ENCODE results near the gene HEG1.

Gene HEG1

GRCh38 chr3:125055913-125056745, at the start of gene HEG1:
Gene HEG1, minus strand, starts transcription at chr3:125055997. Its CDS starts 107 bp downstream, at chr3:125055890.
- Histone ChIP-seq H3K27ac (ENCODE audit: low read depth, low read length) (no peak within 1 kb of the TSS), H3K4me3 (ENCODE audit: insufficient read depth, low read length, poor library complexity, severe bottlenecking) (peak within 1 kb of the TSS; percentile 37), H2AFZ (ENCODE audit: low read depth, low read length, severe bottlenecking) (peak within 1 kb of the TSS; percentile 72), H3K27me3 (ENCODE audit: low read length) (no peaks in the 10 kb centered on the region), H3F3A (ENCODE audit: insufficient read depth) (no peaks in the 10 kb centered on the region), H3K79me2 (ENCODE audit: insufficient read depth, low read length) (no peaks in the 10 kb centered on the region), H3K9me3 (ENCODE audit: insufficient read depth, low read length) (no peaks in the 10 kb centered on the region), H3K9me2 (replicated peaks; ENCODE audit: insufficient read depth, low read length) (no peaks in the 10 kb centered on the region), H3K36me3 (ENCODE audit: low read length) (no peaks in the 10 kb centered on the region), H4K20me1 (ENCODE audit: low read depth, low read length) (no peaks in the 10 kb centered on the region), H3K9ac (ENCODE audit: low read length) (peak within 1 kb of the TSS; percentile 38; the same call in 1 of the 2 replicates), H3K4me2 (ENCODE audit: low read depth, low read length, poor library complexity, severe bottlenecking) (peak within 1 kb of the TSS; percentile 67)
- no peak for TF ChIP-seq EZH2phosphoT487 (conservative IDR thresholded peaks at IDR 0.05; ENCODE audit: low read length)
- no peak for TF ChIP-seq CTCF (IDR thresholded peaks at IDR 0.05; ENCODE audit: insufficient read depth, low read length, poor library complexity, severe bottlenecking)

- no peaks in the 10 kb centered on the region for H3K36me3 ChIP-seq (ENCODE audit: low read length)
- H2AFZ ChIP-seq (ENCODE audit: low read depth, low read length, severe bottlenecking), result no peak overlapping the region
- H3F3A ChIP-seq (ENCODE audit: insufficient read depth), result no peaks in the 10 kb centered on the region
- H3K27ac ChIP-seq (ENCODE audit: low read depth, low read length), result no peak overlapping the region
- no peak overlapping the region for H3K4me3 ChIP-seq (ENCODE audit: insufficient read depth, low read length, poor library complexity, severe bottlenecking)
- no peaks in the 10 kb centered on the region for H3K9me3 ChIP-seq (ENCODE audit: insufficient read depth, low read length)
- no peaks in the 10 kb centered on the region for H3K9me2 ChIP-seq (replicated peaks; ENCODE audit: insufficient read depth, low read length)
- no peaks in the 10 kb centered on the region for H3K79me2 ChIP-seq (ENCODE audit: insufficient read depth, low read length)
- H4K20me1 ChIP-seq (ENCODE audit: low read depth, low read length), result no peaks in the 10 kb centered on the region
- no peak for TF ChIP-seq EZH2phosphoT487 (conservative IDR thresholded peaks at IDR 0.05; ENCODE audit: low read length)
- TF ChIP-seq CTCF (IDR thresholded peaks at IDR 0.05; ENCODE audit: insufficient read depth, low read length, poor library complexity, severe bottlenecking), result no peak
- H3K27me3 ChIP-seq (ENCODE audit: low read length), result no peaks in the 10 kb centered on the region
- H3K4me2 ChIP-seq (ENCODE audit: low read depth, low read length, poor library complexity, severe bottlenecking), result no peak overlapping the region
- no peak overlapping the region for H3K9ac ChIP-seq (ENCODE audit: low read length)
These were observed 49.3 kb upstream of the HEG1 start for GRCh38 chr3:125105116-125105515.

- Histone ChIP-seq H3K9me3 (ENCODE audit: insufficient read depth, low read length) (no peaks in the 10 kb centered on the region), H3K9me2 (replicated peaks; ENCODE audit: insufficient read depth, low read length) (no peaks in the 10 kb centered on the region), H3K4me3 (ENCODE audit: insufficient read depth, low read length, poor library complexity, severe bottlenecking) (no peak overlapping the region), H3F3A (ENCODE audit: insufficient read depth) (no peaks in the 10 kb centered on the region), H3K27me3 (ENCODE audit: low read length) (no peaks in the 10 kb centered on the region), H3K27ac (ENCODE audit: low read depth, low read length) (no peak overlapping the region), H4K20me1 (ENCODE audit: low read depth, low read length) (no peaks in the 10 kb centered on the region), H3K4me2 (ENCODE audit: low read depth, low read length, poor library complexity, severe bottlenecking) (no peak overlapping the region), H3K36me3 (ENCODE audit: low read length) (no peaks in the 10 kb centered on the region), H2AFZ (ENCODE audit: low read depth, low read length, severe bottlenecking) (no peak overlapping the region), H3K9ac (ENCODE audit: low read length) (no peak overlapping the region), H3K79me2 (ENCODE audit: insufficient read depth, low read length) (no peaks in the 10 kb centered on the region)
- TF ChIP-seq EZH2phosphoT487 (conservative IDR thresholded peaks at IDR 0.05; ENCODE audit: low read length) (no peak), CTCF (IDR thresholded peaks at IDR 0.05; ENCODE audit: insufficient read depth, low read length, poor library complexity, severe bottlenecking) (no peak)
These were observed 48.8 kb upstream of the HEG1 start for GRCh38 chr3:125104639-125105038.

All from SU-DHL-6 (cell line).